ENCODE measurements around the gene PRXL2B.
"Not testable (repeated sequence)": the region's sequence is repeated elsewhere in the genome, so short reads cannot be mapped to it uniquely, and the experiment has no call there.

PRXL2B gene

DNA sequence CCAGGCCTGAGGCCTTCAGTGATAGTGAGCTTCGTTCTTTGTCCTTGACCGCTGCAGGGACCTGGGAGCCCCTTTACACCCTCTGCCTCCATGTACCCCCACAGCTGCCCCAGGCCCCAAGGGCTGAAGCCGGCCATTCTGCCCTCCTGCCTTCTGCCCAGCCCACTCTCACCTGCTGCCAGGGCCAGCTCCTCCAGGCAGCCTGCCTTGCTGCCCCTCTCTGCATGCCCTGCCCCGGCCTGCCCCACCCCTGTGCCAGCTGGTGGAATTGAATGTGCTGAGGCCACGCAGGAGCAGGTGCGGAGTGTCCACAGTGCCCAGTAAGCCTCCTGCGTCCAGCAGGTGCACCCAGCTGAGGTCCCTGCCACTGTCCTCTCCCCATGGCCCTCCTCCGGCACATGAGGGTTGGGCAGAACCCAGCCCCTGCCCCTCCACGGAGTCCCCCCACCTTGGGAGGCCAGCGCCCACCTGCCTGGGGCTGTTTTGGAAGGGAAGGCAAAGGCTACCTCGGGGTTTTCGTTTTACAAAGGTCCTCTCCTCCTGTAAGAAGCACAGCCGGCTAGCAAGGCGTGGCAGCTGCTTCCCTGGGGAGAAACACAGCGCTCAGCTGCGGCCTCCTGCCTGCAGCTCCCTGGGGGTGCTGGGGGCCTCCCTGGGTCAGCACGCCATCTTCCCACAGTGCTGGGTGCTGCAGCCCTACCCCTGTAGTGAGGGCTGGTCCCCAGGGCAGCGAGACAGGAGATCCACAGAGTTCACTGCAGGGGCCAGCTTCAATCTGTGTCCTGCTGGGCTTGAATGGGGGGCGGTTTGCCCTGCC lies 25.3 kb downstream of the PRXL2B start:
- in situ Hi-C loops (cut with MboI; ENCODE audit: low sequenced_read_pairs): no loop called here

DNA sequence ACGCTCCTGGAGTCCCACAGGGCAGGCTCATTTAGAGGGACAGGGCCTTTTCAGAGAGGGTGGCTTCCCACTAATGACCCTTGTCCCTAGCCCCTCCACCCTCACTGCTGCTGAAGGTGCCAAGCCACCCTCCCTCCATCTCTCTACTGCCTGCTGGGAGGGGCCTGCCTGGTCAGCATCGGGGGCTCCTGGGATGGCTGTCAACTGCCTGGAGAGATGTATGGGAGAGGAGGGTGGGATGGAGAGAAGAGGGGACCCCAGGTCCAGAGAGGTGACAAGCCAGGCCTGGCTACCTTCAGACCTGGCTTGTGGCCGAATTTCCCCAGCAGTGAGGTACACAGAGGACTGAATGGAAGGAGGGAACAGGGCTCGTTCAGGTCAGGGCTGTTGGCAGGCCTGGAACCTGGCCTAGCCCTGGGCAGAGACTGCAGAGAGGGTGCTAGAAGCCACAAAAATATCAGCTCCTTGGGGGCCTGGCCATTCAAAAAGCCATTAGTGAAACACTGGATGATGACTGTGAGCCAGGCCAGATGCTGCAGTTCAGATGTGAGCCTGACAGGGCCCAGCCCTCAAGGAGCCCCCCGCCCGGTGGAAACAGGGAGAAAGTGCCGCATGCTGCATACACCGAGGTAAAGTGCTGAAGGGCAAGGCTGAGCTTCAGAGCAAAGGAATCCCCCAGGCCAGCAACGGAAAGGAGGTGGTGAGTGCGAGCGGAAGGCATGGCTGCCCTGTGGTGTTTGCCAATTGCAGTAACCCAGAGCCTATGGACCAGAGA lies 26.2 kb downstream of the PRXL2B start:
- in situ Hi-C loops (cut with MboI; ENCODE audit: low sequenced_read_pairs): no loop called here

DNA sequence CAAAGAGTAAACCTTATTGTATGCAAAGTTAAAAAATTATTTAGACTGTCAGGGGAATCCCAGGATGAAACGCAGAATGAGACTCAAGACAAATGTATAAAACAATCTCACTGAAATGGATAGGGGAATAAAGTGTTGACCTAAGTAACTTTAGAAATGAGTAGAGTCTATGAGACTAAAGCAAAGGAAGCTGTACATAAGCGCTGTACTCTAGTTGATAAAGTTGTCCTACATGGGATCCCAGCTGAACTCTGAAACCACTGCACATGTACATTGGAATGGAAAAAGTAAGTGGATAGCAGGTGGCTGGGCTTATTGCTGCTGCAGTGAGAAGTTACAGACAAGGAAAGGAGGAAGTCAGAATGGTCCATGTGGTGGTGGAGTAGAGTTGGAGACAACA lies 27.6 kb downstream of the PRXL2B start:
- in situ Hi-C loops (cut with MboI; ENCODE audit: low sequenced_read_pairs): no loop called here

DNA sequence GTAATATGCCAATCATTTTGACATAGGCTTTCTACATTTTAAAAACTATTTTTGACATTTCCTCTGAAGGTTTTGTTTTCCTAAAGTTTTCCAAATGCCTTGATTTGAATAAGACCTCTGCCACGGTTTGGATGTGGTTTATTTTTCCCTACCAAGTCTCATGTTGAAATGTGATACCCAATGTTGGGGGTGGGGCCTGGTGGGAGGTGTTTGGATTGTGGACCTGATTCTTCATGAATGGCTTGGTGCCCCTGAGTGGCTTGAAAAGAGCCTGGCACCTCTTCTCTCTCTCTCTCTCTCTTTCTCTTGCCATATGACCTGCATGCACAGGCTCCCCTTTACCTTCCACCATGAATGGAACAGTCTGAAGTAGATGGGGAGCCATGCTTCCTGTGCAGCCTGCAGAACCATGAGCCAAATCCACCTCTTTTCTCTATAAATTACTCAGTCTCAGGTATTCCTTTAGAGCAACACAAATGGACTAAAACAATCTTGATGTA lies 31.4 kb downstream of the PRXL2B start:
- in situ Hi-C loops (cut with MboI; ENCODE audit: low sequenced_read_pairs): no loop called here

DNA sequence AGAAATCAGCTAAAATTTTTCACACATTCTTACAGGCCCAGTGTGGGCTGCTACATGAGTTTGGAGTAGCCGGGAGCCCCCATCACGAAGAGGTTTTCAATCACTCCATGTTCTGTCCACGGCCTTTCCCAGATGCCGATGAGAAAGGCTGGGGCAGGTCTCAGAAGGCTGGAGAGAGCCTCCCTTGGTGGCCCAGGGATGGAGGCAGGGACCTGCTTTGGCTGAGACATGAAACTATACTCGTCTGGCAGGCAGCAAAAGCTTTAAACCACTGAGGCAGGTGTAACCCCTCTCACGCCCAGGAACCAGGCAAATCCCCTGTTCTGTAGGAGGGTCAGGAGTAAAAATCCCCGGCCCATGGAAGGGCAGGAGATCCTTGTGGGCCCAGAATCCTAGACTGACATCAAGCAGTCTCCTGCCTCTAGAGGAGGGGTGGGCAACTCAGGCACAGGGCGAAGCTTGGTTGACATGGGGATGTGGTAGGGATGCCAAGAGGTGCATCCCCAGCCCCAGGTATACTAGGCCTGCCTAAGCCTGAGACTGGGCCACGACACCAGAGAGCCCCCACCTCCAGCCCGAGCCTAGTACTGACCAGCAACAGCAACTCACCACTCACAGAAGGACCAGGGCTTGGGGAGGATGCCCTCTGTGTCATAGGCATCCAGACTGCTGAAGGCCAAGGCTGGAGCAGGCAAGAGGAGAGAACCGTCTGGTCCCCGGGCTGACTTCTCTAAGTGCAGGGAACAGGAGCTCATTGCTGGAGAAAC lies 37.2 kb downstream of the PRXL2B start:
- in situ Hi-C loops (cut with MboI; ENCODE audit: low sequenced_read_pairs): no loop called here

DNA sequence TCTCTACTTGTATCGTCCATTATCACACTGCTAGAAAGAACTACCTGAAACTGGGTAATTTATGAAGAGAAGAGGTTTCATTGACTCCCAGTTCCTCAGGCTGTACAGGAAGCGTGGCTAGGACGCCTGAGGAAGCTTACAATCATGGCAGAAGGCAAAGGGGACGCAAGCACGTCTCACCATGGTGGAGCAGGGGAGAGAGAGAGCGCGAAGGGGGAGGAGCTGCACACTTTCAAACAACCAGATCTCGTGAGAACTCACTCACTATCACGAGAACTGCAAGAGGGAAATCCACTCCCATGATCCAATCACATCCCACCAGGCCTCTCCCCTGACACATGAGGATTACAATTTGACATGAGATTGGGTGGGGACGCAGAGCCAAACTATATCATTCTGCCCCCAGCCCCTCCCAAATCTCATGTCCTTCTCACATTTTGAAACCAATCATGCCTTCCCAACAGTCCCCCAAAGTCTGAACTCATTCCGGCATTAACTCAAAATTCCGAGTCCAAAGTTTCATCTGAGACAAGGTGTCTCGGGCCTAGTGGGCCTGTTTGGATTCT lies 38.2 kb downstream of the PRXL2B start:
- in situ Hi-C loops (cut with MboI; ENCODE audit: low sequenced_read_pairs): no loop called here

DNA sequence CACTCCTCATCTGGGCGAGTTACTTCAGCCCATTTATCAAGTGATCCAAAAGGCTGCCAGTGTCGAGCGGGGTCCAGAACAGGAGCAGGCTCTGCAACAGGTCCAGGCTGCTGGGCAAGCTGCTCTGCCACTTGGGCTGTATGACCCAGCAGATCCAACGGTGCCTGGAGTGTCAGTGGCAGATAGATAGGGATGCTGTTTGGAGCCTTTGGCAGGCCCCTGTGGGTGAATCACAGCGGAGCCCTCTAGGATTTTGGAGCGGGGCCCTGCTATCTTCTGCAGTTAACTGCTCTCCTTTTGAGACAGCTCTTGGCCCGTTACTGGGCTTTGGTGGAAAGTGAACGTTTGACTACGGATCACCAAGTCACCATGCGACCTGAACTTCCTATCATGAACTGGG lies 38.7 kb downstream of the PRXL2B start:
- in situ Hi-C loops (cut with MboI; ENCODE audit: low sequenced_read_pairs): no loop called here

DNA sequence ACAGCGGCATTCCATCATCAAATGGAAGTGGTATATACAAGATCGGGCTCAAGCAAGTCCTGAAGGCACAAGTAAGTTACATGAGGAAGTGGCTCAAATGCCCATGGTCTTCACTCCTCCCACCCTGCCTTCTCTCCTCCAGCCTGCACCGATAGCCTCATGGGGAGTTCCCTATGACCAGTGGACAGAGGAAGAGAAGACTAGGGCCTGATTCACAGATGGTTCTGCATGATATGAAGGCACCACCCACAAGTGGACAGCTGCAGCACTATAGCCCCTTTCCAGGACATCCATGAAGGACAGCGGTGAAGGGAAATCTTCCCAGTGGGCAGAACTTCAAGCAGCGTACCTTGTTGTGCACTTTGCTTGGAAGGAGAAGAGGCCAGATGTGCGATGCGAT lies 39.2 kb downstream of the PRXL2B start:
- in situ Hi-C loops (cut with MboI; ENCODE audit: low sequenced_read_pairs): not testable (repeated sequence)

DNA sequence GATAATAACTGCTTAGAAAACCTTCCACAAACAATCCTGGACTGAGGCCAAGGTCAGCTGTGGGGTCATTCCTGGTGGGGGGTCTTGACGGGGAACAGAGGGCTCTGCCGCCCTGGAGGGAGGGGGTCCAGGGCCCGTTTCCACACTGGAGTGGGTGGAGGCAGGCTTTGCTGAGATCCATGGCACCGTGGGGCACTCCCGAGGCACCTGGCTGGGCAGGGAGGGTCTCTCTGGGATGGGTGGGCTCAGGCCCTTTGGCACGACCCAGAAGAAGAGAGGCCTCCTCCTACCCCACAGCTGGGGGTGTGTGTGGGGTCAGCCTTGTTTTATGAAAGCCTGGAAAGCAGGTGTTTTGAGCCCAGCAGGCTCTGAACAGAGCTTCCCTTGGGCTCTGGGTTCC lies 41.2 kb downstream of the PRXL2B start:
- in situ Hi-C loops (cut with MboI; ENCODE audit: low sequenced_read_pairs): no loop called here

DNA sequence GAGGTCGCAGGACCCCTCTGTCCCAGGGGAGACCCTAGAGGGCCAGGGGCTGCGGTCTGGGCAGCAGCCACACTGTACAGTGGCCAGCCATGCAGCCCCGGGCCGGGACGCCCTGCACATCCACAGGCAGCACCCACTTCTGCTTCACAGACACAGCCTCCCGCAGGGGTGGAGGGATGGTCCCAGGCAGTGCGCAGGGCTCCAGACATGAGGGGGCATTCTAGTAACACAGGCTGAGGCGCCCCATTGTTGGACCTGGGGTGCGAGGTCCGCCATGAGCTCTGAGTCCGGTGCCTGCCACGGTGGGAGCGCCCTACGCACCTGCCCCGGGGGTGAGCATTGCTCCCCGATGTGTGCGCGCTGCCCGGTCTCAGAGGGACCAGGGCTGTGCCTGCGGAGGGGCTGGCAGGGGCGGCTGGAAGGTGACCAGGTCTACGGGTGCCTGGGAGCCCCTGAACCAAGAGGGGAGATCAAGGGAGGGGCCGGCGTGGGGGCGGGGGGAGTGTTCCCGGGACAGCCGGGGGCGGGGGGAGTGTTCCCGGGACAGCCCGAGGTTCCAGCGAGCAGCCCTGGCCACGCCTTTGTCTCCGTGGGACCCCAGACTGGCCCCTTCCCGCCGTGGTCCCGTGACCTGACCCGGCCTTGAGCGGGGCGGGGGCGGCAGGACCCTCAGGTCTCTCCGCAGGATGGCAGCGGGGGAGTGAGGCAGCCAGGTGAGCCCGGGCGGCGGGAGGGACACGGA lies 41.8 kb downstream of the PRXL2B start:
- in situ Hi-C loops (cut with MboI; ENCODE audit: low sequenced_read_pairs): no loop called here

DNA sequence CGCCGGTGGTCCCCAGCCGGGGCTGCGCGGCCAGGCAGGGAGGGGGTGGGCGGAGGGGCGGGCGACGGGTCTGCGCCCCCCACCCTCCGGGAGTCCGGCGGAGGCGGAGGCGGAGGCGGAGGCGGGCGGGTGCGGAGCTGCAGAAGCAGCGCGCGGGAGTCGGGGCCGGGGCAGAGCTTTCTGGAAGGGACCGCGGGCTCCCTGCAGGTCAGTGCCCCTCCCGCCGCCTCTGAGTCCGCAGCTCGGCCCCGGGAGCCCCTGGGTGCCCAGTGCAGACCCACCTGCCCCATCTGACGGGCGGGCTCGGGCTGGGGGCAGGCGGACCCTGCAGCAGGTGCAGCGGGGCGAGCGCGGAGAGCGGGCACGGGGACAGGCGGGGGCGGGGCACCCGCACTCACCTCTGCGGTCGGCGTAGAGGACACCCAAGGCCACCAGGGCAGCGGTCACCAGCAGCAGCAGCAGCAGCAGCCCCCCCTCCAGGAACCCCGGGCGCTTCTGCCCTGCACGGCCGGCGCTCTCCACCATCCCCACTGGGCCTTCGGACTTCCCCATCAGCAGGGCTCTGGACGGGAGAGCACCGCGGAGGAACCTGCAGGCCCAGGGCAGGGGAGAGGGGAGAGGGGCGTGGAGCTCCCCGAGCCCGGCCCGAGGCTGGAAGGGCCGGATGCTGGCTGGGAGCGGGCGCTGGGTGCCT lies 42.5 kb downstream of the PRXL2B start:
- in situ Hi-C loops (cut with MboI; ENCODE audit: low sequenced_read_pairs): no loop called here

DNA sequence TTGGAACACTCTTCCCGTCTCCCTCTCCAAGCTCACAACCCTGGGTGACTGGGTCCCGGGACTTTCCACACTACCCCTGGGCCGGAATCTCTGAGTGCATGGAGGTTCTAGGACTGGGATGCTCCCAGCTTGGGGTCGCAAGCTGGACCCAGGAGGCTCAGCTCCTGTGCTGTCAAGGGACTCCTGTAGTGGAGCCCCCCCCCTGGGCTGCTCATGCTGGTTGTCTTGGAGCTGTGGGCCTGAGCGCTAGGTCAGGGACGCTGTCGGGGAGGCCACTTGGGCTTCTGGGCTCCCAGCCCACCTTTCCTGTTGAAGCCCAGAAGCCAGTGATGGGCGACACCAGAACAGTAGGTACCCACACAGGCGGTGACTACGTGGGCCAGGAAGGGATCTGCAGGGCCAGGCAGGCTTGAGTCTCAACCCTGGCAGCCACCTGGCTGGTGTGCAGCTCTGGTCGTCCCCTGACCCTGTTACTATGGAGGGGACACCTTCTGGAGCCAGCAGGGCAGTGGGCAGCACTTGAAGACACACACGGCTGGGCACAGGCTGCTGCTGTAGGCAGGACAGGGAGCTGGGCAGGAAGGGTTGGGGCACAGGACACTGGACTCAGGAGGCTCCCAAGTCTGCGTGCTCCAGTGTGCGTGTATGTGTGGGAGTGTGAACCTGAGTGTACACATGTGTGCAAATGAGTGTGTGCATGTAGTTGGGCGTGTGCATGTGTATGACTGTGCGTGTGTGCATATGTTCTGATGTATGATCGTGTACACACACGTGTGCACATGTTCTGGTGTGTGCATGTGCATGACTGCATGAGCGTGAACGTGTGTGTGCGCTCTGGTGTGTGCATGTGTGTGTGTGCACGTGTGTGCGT lies 43.3 kb downstream of the PRXL2B start:
- in situ Hi-C loops (cut with MboI; ENCODE audit: low sequenced_read_pairs): no loop called here

DNA sequence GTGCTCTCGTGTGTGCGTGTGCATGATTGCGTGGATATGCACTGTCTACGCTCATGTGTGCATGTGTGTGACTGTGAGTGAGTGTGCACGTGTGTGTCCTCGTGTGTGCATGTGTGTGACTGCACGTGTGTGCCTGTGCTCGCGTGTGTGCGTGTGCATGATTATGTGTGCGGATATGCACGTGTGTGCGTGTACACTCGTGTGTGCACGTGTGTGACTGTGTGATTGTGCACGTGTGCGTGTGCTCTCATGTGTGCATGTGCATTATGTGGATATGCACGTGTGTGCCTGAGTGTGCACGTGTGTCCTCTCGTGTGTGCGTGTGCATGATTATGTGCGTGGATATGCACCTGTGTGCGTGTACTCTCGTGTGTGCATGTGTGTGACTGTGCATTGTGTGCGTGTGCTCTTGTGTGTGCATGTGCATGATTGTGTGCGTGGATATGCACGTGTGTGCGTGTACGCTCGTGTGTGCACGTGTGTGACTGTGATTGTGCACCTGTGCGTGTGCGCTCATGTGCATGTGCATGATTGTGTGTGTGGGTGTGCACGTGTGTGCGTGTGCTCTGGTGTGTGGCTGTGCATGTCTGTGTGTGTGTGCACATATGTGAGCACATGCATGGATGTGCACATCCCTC lies 44.0 kb downstream of the PRXL2B start:
- in situ Hi-C loops (cut with MboI; ENCODE audit: low sequenced_read_pairs): no loop called here

DNA sequence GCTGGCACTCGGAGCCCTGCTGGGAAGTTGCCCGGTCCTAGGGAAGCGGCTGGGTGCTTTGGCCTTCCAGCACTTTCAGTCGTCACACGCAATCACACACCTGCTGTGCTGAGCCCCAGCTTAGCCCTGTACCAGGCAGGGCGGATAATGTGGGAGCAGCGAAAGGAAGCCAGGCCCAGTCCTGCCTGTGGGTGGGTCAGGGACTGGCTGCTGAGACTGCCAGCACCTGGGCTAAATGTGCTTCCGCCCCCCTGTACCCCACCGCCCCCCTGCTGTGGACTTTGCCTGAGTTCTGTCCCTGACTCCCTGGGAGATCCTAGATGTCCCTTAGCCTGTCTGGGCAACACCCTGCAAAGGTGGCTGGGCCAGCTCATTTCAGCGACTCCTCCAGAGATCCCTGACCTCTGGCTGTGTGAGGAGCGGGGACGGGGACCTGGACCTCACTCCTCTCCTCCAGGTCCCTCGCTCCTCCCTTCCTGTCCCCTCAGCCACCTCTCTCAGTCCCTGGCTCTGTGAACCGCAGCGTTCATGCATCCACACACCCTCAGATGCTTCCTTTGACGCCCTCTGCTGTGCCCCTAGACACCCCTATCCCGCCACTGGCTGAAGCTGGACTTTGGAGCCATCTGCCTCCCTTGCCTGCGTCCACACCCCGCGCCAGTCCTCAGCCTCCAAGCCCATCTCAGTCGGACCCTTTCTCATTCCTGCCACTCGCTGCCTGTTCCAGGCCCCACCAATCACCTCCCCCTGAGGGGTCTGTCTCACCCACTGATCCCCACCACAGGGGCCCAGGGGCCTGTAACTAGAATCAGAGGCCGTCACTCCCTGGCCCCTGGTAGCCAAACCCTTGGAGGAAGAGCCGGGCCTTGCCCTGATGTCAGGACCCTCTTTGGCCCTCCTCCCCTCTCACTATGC lies 44.8 kb downstream of the PRXL2B start:
- in situ Hi-C loops (cut with MboI; ENCODE audit: low sequenced_read_pairs): no loop called here

DNA sequence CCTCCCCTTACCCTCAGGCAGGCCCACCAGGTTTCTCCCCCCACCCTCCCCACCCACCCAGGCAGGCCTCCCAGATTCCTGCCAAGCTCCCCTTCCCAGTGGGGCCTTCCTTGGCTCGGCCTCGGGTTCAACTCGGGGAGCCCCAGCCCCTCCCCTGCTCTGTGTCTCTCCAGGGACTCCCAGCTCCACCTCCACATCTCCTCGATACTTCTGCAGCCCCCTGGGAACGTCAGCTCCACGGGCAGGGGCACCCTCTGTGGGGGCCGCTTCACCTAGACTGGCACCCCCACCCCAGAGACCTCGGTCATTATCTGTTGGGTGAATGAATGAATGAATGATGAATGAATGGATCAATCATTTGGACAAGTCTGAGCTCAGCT lies 45.5 kb downstream of the PRXL2B start:
- in situ Hi-C loops (cut with MboI; ENCODE audit: low sequenced_read_pairs): no loop called here

DNA sequence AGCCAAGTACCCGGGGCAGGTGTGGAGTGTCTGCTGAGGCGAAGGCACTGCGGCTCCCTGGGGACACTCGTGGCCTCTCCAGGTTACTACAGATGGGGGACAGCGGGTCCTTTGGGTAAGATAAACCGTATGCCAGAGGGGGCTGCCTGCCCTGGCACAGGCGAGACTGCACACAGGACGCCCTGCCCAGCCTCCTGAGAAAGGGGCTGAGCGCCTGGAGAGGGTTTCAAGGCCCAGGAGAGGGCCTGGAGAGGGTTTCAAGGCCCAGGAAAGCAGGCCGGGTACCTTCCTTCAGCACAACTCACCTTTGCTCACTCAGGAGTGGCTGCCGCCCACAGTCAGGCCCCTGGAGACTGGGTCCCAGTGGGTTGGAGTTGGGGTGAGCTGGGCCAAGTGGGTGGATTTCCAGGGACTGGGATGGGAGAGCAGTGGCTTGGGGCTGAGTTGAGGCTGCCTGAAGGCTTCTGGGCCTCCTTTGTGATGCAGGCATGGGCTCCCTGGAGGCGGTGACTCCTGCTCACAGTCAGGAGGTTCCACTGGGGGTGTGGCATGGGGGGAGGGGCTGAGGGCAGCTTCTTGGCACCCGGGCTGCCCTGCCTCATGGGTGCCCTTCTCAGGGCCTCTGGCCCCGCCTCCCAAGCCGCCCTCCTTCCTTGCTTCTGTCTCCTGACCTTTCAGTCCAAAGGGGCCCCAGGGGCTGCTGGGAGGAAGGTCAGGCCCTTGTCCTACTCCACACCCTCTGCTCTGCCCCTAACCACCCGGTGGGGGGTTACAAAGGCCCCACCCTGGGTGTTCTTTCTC lies 46.2 kb downstream of the PRXL2B start, which contains the start of gene MMEL1:
Gene MMEL1 (minus strand): TSS at position 456 of the 801 bp plus-strand sequence. CDS start 3,532 bp downstream, outside the sequence.
- in situ Hi-C loops (cut with MboI; ENCODE audit: low sequenced_read_pairs): no loop called here

Measured in hTERT RPE-1 (cell line).